Measurements from ENCODE around the gene ANO4.
"Not testable (repeated sequence)": the region's sequence is repeated elsewhere in the genome, so short reads cannot be mapped to it uniquely, and the experiment has no call there.

ANO4 gene

DNA sequence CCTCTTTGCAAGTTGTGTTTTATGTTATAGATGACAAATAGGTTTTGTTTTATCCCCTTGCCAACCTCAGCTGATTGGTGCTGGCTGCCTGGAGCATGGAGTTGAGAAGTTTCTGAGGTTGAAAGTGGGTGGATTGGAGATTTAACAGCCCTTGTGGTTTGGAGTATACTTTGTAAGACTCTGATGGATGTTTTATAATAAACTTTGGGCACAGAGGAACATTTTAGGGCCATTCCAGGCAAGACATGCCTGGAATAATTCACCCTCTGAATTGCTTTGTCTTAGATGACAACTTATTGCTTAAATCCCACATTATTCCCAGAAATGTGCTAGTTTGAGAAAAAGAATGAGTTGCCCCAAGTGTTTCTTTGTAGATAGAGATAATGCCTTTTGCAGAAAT is 256.6 kb downstream of the ANO4 start:
- no peak for DNase-seq

- no peak for DNase-seq
Observed at GRCh38 chr12:101051901-101052550, 257.4 kb downstream of the ANO4 start.

GRCh38 chr12:101053203-101053602 is 258.6 kb downstream of the ANO4 start:
- no peak for DNase-seq

GRCh38 chr12:101055940-101056339 is 261.4 kb downstream of the ANO4 start:
- DNase-seq, result no peak

- DNase-seq, result peak; percentile 1
Observed at GRCh38 chr12:101062508-101062907, 267.9 kb downstream of the ANO4 start.

- no peak for DNase-seq
Observed at GRCh38 chr12:101064721-101065120, 270.1 kb downstream of the ANO4 start.

- no peak for DNase-seq
Observed at GRCh38 chr12:101066489-101066888, 271.9 kb downstream of the ANO4 start.

- no peak for DNase-seq
Observed at GRCh38 chr12:101068402-101068801, 273.8 kb downstream of the ANO4 start.

- DNase-seq, result no peak
Observed at GRCh38 chr12:101068836-101069235, 274.3 kb downstream of the ANO4 start.

GRCh38 chr12:101074940-101075680 is 280.5 kb downstream of the ANO4 start:
- no peak for DNase-seq

DNA sequence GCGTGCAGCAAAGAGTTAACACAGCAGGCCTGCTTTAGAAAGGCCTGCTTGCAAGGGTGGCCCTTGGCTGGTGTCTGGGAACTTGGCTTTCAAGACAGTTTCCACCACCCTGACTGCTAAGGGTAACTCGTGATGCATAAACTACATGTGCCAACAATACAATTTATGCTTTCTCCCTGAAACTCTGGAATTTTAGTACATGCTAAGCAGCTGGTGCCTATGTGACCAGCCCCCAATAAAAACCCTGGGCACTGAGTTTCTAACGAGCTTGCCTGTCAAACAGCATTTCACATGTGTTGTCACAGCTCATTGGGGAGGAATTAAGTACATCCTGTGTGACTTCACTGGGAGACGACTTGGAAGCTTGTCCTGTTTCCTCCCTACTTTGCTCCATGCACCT is 282.3 kb downstream of the ANO4 start:
- no peak for DNase-seq

GRCh38 chr12:101077791-101078528 is 283.4 kb downstream of the ANO4 start:
- DNase-seq, result no peak

- DNase-seq, result no peak
Observed at GRCh38 chr12:101078536-101079285, 284.1 kb downstream of the ANO4 start.

DNA sequence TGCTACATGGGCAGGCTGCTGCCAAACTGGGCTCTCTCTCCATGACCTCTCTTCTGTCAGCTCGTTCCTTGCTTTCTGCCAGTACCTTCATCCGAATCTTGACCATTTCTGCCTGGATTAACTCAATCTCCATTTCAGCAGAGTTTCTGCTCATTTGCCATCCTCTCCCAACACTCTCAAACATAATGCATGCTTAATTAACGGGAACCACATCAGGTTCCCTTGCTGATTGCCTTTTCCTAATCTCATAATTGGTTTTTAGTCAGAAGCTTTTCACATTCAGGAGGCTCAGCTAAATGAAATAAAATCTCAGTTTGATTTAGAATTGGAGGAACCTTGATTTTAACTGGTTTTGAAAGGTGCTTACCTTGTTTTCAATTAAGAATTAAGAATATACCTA is 288.1 kb downstream of the ANO4 start:
- DNase-seq, result no peak

DNA sequence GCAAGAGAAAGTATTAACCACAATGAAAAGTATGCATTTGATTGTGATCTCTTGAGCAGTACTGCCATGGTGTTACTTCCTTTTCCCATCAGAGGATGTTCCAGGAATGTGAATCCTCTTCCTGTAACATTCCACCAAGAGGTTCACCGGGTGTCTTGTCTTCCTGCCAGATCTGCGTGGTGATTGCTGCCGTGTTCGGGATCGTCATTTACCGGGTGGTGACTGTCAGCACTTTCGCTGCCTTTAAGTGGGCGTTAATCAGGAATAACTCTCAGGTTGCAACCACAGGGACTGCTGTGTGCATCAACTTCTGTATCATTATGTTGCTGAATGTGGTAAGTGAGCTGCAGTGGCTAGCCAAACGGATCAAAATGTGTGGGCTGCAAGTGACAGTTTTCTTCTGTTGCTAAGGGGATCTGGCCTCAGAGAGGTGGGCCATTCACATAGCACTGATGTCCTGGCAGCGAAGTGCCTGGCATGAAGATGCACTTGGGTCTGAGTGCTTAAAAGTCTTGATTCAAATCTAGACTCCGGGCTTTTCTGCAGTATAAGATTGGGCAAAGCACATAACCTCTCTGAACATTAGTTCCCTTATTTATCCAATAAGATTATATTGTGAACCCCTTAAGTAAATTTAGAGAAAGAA is 292.0 kb downstream of the ANO4 start:
- peak; percentile 23 for DNase-seq

- DNase-seq, result no peak
Observed at GRCh38 chr12:101087920-101088319, 293.3 kb downstream of the ANO4 start.

GRCh38 chr12:101089271-101089670 is 294.7 kb downstream of the ANO4 start:
- no peak for DNase-seq

DNA sequence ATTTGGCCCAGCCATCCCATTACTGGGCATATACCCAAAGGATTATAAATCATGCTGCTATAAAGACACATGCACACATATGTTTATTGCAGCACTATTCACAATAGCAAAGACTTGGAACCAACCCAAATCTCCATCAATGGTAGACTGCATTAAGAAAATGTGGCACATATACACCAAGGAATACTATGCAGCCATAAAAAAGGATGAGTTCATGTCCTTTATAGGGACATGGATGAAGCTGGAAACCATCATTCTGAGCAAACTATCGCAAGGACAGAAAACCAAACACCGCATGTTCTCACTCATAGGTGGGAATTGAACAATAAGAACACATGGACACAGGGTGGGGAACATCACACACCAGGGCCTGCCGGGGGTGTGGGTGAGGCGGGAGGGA is 295.6 kb downstream of the ANO4 start:
- DNase-seq, result not testable (repeated sequence)

DNA sequence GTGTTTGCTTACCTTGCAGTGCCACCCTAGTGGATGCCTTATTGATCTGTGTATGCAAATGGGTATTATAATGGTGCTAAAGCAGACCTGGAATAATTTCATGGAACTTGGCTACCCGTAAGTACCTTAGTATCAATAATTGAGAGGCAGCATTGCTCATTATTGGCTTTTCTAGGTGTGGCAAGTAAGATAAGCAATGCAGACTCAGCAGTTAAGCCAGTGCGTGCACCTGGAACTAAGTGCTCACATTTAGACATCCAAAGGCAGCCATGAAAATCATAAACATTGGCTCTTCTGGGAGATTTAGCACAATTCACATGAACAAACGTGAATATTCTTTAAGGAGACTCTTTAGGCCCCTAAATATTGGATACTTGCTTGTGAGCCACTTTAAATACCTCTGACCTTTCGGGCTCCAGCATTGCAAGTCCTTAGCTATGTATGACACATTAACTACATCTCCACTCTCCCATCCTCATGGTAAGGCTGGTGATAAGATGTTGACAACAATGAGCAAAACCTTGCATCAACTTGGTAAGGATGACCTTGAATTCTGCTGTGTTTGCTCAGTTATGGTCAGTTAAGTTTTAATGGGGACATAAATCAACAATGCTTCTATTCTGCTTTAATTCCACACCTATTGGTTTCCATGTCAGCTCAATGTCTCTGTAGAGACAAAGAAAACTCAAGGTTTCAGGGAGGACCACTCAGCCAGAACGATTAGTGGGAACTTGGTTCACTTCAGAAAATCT is 303.4 kb downstream of the ANO4 start:
- peak; percentile 46 for DNase-seq

DNA sequence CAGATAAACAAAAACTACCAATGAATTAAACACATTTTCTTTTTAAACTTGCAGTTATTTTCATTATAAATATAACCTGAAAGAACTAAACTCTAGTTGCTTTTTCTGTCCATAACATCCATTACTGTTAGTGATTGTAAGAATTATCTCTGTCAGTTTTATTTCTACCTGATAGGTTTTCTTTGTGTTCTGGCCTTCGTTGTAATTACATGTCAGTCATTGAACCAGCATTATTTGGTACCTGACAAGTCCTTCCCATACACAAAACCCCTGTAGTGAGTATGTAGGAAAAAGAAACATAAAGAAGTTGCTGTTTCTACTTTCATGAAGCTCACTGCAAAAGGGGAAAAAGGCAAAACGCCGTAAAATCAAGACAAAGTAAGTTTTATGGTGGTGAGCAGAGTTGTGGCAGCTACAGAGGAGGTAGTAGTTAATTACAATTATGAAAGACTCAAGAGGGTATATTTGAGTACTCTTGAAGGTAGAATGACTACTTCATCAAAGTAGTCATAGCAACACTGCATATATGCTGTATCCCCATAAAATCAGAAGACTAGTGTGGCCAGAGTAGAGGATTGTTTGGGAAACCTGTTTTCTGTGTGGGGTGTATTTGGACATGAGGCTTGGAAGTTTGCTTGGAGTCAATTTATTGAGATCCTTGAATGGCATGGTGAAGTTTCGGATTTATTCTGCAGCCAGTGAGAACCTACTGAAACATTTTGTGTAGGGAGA is 312.6 kb downstream of the ANO4 start:
- DNase-seq, result no peak

- DNase-seq, result no peak
Observed at GRCh38 chr12:101108130-101108529, 313.6 kb downstream of the ANO4 start.
